Skeletal muscle tissue (tissue), 4 donors: ENCODE data around the gene NFIX. TPM values are rescaled to one million over a fixed set of nuclear protein-coding genes. Genes with fewer than 3 reads are reported as not detected.
"Not testable (repeated sequence)": the region's sequence is repeated elsewhere in the genome, so short reads cannot be mapped to it uniquely, and the experiment has no call there.

ENCODE experiments used
- H3K27ac ChIP-seq: one replicate; pipeline ENCODE4 v1.7.0; 2013; ENCODE audit warnings: mild to moderate bottlenecking, low read depth, low read length, inconsistent platforms
- H3K27me3 ChIP-seq, 3 donors: one replicate each; pipeline ENCODE4 v1.7.0; 2013; ENCODE audit warnings: low read length in 3 of 3; ENCODE audit not compliant: control insufficient read depth in 3 of 3, insufficient read depth in 3 of 3
- H3K36me3 ChIP-seq, 3 donors: one replicate each; pipeline ENCODE4 v1.7.0; 2013; ENCODE audit warnings: low read length in 3 of 3; ENCODE audit not compliant: control insufficient read depth in 3 of 3, insufficient read depth in 3 of 3
- H3K4me1 ChIP-seq, 3 donors: one replicate each; pipeline ENCODE4 v1.7.0; 2013; ENCODE audit warnings: low read length in 3 of 3, mild to moderate bottlenecking in 3 of 3; ENCODE audit not compliant: control insufficient read depth in 3 of 3, insufficient read depth in 3 of 3
- H3K4me3 ChIP-seq, 3 donors: one replicate each; pipeline ENCODE4 v1.7.0; 2013; ENCODE audit warnings: low read length in 3 of 3
- H3K9ac ChIP-seq, 3 donors: one replicate each; pipeline ENCODE4 v1.7.0; 2013; ENCODE audit warnings: low read length in 3 of 3, mild to moderate bottlenecking in 3 of 3, moderate library complexity in 2 of 3, low read depth in 1 of 3
- H3K9me3 ChIP-seq, 3 donors: one replicate each; pipeline ENCODE4 v1.7.0; 2013; ENCODE audit warnings: low read length in 3 of 3; ENCODE audit not compliant: control insufficient read depth in 3 of 3
- total RNA-seq: library from RNA; depleted of rRNA; stranded (reverse); fragments of >200 nt; gene quantifications from one replicate; pipeline ENCODE4 v1.2.3, GENCODE V29; 2014
- donor health status: Osteomylitis.

Gene NFIX
- total RNA-seq, 1 donor from 2014 or later: 49.1 TPM

GRCh38 chr19:12975221-12975741 lies 20.0 kb upstream of the NFIX start:
- no peaks in the 10 kb centered on the region for H3K27me3 ChIP-seq
- H3K4me1 ChIP-seq: peaks cover 0 to 2% (median 0%) of the 10 kb centered on the region in 3 donors
- H3K9ac ChIP-seq: no peak overlapping the region
- H3K36me3 ChIP-seq: no peaks in the 10 kb centered on the region
- H3K4me3 ChIP-seq: no peak overlapping the region
- H3K9me3 ChIP-seq: no peaks in the 10 kb centered on the region
- no peak overlapping the region for H3K27ac ChIP-seq

GRCh38 chr19:12976109-12976508 lies 19.2 kb upstream of the NFIX start:
- not testable (repeated sequence) for H3K36me3 ChIP-seq, H3K27ac ChIP-seq

GRCh38 chr19:12979974-12980373 lies 15.3 kb upstream of the NFIX start:
- H3K9ac ChIP-seq: no peak overlapping the region
- H3K9me3 ChIP-seq: no peaks in the 10 kb centered on the region
- no peak overlapping the region for H3K4me3 ChIP-seq
- H3K27ac ChIP-seq: no peak overlapping the region
- peaks cover 14 to 19% (median 14%) of the 10 kb centered on the region in 3 donors for H3K4me1 ChIP-seq
- no peaks in the 10 kb centered on the region for H3K36me3 ChIP-seq
- H3K27me3 ChIP-seq: no peaks in the 10 kb centered on the region

More at GRCh38 chr19:12976109-12976508, 19.2 kb upstream of the NFIX start:
- not testable (repeated sequence) for H3K4me1 ChIP-seq, H3K27me3 ChIP-seq, H3K9ac ChIP-seq, H3K9me3 ChIP-seq, H3K4me3 ChIP-seq

GRCh38 chr19:12982648-12983047 lies 12.6 kb upstream of the NFIX start:
- no peaks in the 10 kb centered on the region for H3K27me3 ChIP-seq
- H3K4me3 ChIP-seq: no peak overlapping the region
- H3K9me3 ChIP-seq: no peaks in the 10 kb centered on the region
- no peaks in the 10 kb centered on the region for H3K36me3 ChIP-seq
- peaks cover 21 to 24% (median 23%) of the 10 kb centered on the region in 3 donors for H3K4me1 ChIP-seq
- no peak overlapping the region for H3K9ac ChIP-seq
- no peak overlapping the region for H3K27ac ChIP-seq

GRCh38 chr19:12983091-12983490 lies 12.2 kb upstream of the NFIX start:
- Histone ChIP-seq H3K9me3 (no peaks in the 10 kb centered on the region), H3K27ac (no peak overlapping the region), H3K4me3 (peak overlapping the region in 2 of 3 donors; percentile 40 to 43), H3K27me3 (no peaks in the 10 kb centered on the region), H3K4me1 (peaks cover 21 to 24% (median 23%) of the 10 kb centered on the region in 3 donors), H3K36me3 (no peaks in the 10 kb centered on the region), H3K9ac (peak overlapping the region in 2 of 3 donors; percentile 28 to 45)

GRCh38 chr19:12983542-12984142 lies 11.6 kb upstream of the NFIX start:
- H3K9me3 ChIP-seq: no peaks in the 10 kb centered on the region
- H3K4me1 ChIP-seq: peaks cover 21 to 24% (median 23%) of the 10 kb centered on the region in 3 donors
- no peaks in the 10 kb centered on the region for H3K27me3 ChIP-seq
- peak overlapping the region in 2 of 3 donors; percentile 38 to 54 for H3K9ac ChIP-seq
- peak overlapping the region; percentile 89 for H3K27ac ChIP-seq
- H3K36me3 ChIP-seq: no peaks in the 10 kb centered on the region
- H3K4me3 ChIP-seq: peak overlapping the region in 2 of 3 donors; percentile 40 to 43

- Histone ChIP-seq H3K9me3 (no peaks in the 10 kb centered on the region), H3K36me3 (no peaks in the 10 kb centered on the region), H3K4me3 (no peak overlapping the region), H3K27me3 (no peaks in the 10 kb centered on the region), H3K9ac (peak overlapping the region in 2 of 3 donors; percentile 48 to 83), H3K27ac (peak overlapping the region; percentile 89), H3K4me1 (peaks cover 21 to 24% (median 23%) of the 10 kb centered on the region in 3 donors)
Measured at GRCh38 chr19:12984143-12984627, 11.1 kb upstream of the NFIX start.

- no peaks in the 10 kb centered on the region for H3K9me3 ChIP-seq
- peak overlapping the region; percentile 89 for H3K27ac ChIP-seq
- H3K36me3 ChIP-seq: no peaks in the 10 kb centered on the region
- peaks cover 21 to 24% (median 23%) of the 10 kb centered on the region in 3 donors for H3K4me1 ChIP-seq
- no peaks in the 10 kb centered on the region for H3K27me3 ChIP-seq
- peak overlapping the region in 2 of 3 donors; percentile 34 to 58 for H3K4me3 ChIP-seq
- H3K9ac ChIP-seq: peak overlapping the region in 2 of 3 donors; percentile 48 to 83
Measured at GRCh38 chr19:12984683-12985048, 10.6 kb upstream of the NFIX start.

- Histone ChIP-seq H3K36me3 (no peaks in the 10 kb centered on the region), H3K27ac (peak overlapping the region; percentile 89)
Measured at GRCh38 chr19:12985049-12985776, 10.1 kb upstream of the NFIX start.

GRCh38 chr19:12986726-12987125 lies 8.5 kb upstream of the NFIX start:
- H3K27me3 ChIP-seq: no peaks in the 10 kb centered on the region
- no peak overlapping the region for H3K27ac ChIP-seq
- no peaks in the 10 kb centered on the region for H3K36me3 ChIP-seq

More at GRCh38 chr19:12985049-12985776, 10.1 kb upstream of the NFIX start:
- Histone ChIP-seq H3K9ac (peak overlapping the region; percentile 16 to 83 (median 48)), H3K4me3 (peak overlapping the region in 2 of 3 donors; percentile 34 to 58), H3K4me1 (peaks cover 21 to 24% (median 23%) of the 10 kb centered on the region in 3 donors), H3K9me3 (no peaks in the 10 kb centered on the region), H3K27me3 (no peaks in the 10 kb centered on the region)

More at GRCh38 chr19:12986726-12987125, 8.5 kb upstream of the NFIX start:
- Histone ChIP-seq H3K4me1 (peaks cover 21 to 24% (median 23%) of the 10 kb centered on the region in 3 donors), H3K9ac (no peak overlapping the region), H3K4me3 (no peak overlapping the region), H3K9me3 (no peaks in the 10 kb centered on the region)
